GM19035 (cell line): ENCODE measurements around the gene AXIN1.

Experiments
- ATAC-seq: cut with Tn5 transposase; IDR thresholded peaks from one replicate; pipeline ENCODE4 v1.9.1; 2021; ENCODE audit not compliant: unreplicated experiment

AXIN1 gene

DNA sequence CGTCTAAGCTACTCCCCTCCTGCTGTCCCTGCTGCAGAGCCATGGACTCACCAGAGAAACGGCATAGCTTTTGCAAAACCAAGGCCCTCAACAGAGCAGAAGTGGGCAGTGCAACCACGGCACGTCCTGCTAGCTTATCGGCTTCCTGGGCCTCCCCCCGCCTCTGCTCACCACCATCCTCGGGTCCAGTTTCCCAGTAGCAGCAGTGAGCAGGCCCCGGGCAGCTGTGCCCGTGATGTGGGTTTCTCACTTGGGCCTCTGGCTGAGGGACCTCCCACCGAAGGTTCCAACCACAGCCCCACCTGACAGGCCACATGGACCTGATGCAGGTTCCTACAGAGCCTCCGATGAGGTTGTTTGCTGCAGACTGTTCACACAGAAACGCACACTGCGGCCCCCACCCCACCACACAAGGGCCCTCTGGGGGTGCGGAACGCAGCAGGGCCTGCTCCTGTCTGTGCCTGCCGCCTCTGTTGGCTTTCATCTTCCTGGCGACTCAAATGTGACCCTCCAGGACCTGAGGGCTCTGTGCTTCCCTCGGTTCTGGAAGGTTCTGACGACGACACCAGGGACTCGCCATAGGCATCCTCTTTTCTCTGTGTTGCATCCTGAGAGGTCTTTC is 44.7 kb downstream of the AXIN1 start:
- no peak for ATAC-seq

DNA sequence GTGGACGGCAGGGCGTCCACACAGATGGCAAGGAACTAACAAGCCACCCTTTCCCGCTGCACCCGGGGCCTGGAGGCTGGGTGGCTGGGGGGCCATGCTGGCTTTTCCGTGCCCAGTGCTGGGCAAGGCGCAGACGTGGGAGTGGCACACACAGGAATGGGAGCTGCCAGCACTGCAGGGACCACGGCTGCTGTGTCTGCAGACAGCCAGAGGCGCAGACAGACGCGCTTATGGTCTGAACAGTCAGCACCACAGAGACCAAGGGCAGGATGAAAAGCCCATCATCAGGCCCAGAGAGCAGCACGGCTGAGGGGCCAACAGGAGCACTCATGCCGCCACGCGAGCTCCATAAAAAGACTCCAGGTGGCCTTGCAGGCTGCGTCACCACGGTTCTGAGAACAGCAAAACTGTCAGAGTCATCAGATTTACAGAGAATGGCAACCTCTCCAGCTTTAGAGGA is 45.6 kb downstream of the AXIN1 start:
- ATAC-seq: no peak

DNA sequence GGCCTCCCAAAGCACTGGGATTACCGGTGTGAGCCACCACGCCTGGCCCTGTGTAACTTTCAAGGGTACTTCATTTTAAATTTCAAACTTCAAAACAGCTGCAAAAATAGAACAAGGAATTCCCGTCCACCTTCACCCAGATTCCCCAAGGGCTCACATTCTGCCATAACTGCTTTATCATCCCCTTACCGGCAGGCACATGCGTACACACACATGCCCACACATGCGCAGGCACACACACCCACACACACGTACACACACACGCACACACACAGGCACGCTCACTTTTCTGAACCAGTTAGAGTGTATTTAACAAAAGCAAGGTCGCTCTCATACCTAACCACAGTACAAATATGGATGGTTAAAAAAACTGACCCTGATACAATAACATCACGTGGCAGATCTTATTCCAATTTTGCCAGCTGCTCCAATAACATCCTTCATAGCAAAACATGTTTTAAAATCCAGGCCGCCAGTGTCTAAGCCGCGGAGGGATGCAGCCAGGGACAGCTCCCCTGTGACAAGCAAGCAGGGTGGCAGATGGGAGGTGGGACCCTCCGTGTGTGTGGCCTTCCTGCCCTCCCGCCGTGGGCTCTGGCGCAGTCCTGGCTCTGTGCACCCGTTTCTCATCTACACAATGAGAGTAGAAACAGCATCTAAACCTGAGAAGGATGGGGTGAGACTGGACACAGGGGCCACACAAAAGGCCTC is 46.5 kb downstream of the AXIN1 start:
- no peak for ATAC-seq

DNA sequence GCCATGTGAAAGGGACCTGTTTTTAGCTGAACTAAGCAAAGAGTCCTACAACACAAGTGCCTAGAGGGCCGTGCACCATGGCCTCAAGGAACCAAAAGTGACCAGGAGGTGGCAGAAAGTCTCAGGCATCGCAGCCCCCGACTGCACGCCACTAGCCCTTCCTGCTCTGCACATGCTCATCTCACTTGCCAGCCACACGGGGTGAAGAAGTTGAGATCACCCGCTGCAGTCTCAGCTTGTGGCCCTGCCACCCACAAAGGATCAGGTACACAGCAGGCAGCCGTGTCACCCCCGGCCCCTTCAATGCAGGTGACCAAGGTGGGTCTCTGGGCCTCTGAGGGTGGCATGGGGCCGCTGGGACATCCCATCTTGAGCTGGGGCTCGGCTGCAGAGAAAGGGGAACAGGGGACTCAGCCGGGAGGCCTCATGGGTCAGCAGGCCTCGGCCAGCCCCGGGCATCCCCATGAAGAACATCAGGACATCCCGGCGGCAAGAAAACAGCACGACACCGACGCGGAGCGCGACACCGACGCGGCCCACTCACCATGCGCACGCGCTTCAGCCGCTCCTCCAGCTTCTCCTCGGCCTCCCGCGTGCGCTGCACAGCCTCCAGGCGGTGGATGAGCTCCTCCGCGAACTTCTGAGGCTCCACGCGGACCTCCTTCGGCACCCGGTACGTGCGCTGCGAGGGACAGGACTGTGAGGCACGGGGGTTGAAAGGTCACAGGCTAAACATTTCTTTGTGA is 48.6 kb downstream of the AXIN1 start:
- ATAC-seq: no peak

DNA sequence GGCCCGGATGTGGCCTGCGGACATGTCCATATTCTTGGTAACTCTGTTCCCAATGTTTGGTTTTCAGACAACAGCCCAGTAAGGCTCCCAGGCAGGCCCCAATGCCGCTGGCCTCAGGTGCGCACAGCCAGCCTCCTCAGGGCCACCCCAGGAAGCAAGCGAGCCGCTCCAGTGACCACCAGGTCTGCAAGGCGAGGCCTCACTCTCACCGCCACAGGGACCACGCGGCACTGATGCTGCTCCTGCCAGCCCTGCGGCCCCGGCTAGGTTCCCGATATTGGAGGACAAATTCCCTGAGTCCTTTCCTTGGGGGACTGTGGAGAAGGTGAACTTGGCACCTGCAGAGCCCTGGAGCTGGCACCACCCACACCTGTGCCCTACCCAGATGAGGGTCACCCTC is 50.6 kb downstream of the AXIN1 start:
- ATAC-seq: no peak

DNA sequence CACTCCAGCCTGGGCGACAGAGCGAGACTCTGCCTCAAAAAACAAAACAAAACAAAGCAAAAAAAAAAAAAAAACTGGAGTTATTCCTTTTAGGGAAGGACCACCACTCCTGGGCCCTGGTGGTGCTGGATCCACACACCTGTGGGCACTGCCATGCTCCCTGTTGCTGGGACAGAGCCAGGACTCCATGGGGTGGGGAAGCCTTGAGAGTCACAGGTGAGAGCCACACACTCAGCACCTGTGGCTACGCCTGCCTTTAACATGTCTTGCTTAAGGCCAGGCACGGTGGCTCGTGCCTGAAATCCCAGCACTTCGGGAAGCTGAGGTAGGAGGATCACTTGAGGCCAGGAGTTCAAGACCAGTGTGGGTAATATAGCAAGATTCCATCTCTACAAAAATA is 51.3 kb downstream of the AXIN1 start:
- ATAC-seq: no peak

DNA sequence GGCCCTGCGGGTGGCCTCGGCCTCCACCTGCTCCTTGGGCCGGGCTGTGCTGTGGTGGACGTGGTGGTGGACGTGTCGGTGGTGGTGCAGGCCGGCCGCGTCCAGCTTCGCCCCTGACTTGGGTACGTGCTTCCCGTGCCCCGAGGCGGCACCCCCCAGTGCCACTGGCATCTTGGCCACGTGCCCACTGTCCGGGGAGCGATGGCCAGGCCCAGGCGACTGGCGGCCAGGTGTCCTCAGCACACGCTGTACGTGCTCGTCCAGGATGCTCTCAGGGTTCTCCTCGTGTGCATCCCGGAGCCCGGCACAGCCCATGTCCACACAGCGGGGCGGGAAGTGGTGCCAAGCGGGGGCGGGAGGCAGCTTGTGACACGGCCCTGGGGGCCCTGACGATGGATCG is 54.7 kb downstream of the AXIN1 start:
- no peak for ATAC-seq

DNA sequence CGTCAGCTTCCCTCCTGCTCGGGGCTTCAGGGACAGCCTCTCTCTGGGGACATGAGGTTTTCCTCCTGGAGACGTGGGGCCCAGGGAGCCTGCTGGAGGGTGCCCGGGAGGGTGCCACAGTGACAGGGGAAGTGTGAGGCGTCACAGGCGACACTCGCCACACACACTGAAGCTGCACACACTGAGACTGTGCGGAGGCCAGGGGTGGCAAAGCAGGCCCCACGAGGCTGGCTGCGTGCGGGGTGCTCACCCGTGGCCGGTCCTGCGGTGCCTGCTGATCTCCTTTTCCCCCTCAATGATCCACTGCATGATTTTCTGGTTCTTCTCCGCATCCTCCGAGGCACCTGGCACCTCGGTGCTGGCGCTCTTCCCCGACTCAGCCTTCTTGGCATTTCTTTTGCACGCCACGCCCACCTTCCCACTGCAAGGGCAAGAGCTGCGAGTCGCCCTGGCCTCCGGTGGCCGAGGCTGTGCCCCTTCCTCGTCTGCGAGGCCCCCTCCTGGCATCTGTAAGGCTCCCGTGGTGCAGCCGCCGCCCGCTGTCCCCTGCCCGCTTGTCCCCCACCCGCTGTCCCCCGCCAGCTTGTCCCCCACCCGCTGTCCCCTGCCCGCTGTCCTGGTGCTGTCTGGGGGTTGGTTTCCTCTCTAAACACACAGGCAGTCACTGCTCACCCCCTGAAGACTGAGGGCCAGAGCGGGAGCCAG is 55.6 kb downstream of the AXIN1 start:
- ATAC-seq: no peak

DNA sequence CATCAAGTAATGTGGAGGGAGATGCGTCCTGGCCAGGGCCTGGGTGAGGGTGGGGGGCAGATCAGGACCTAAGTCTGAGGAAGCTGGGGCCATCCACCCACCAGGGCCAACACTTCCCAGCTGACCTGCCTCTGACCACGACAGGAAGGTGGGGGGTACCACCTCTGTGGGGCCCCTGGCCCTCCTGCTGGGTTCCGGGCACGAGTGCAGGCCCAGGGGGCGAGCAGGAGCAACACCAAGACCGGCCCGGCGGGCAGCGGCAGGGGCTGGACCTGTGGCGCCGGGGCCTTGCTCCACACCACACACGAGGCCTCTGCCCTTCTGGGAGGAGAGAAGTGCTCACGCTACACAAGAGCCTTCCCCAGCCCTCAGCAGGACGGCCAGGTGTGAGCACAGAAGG is 56.2 kb downstream of the AXIN1 start:
- ATAC-seq: no peak

DNA sequence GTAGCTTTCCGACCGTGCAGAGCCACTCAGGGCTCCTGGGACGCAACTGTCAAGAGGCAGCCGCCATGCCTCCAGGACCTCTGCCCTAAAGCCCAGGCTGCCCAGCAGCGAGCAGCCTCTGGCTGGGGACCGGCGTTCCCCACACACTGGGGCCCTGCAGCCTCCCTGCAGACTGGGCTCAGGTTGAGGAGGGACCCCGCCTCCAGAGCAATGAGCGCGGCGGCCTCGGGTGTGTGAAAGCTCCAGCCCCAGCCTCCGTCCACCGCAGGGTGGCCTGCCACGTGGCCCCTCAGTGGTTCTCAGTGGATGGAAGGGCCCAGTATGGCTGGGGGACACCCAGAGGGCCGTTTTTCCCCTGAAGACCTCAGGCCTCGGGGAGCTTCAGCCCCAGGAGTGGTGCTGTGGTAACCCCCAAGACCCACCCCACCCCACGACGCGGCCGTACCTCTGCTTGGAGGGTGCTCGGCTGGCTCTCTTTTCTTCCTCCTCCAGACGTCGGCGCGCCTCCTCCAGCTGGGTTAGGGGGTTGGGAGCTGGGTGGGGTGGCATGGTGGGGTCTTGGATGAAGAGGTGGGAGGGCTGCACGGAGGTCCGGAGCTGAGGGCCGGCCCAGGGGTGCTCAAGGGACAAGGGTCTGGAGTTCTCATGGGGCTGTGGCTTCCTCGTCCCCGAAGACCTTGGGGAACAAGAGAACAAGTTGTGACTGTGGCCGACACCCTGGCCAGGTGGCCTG is 59.3 kb downstream of the AXIN1 start:
- no peak for ATAC-seq

DNA sequence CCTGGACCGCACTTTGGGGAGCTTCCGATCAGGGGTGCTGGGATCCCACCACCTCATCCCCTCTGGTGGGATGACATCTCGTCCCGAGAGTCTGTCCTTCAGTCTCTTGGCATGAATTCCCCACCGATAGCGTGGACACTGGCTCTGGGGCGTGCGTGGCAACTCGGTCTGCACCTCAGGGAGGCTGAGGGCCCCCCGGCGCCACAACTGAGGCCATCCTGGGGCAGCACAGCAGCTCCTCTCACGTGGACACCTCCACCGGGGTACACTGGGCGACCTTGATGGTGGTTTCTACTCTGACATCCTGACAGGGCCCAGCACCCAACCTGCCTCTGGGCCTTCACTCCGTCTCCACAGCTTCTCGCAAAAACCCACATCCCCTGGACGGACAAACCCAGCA is 61.0 kb downstream of the AXIN1 start:
- no peak for ATAC-seq

DNA sequence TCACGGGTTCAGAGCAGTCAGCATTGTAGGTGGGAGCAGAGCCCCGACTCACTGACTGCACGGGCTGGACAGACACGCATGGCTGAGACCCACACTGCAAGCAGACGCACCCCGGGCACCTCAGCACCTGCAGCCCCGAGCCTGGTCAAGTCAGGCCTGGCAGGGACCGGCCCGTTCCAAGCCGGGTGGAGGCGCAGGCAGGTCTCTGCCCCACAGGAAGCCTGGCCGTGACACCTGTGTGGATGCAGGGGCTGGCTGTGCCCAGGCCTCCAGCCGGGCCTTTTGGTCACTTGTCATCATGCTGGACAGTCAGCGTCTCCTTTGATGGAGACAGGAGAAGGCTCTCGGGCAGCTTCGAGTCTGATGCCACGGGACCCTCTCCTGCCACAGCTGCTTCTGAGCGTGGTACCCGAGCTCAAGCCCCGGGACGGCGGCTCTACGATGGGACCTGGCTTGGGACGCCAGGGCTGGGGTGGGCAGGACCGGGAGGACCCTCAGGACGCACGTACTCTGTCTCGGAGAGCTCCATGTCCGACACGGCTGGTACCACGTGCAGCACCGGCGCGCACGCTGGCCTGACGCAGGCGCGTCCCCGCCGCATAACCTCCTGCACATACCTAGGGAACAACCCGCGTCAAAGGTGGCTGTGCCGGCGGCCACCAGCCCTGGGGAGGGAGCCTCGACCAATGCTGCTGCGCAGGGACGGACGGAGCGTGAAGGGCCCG is 61.7 kb downstream of the AXIN1 start:
- no peak for ATAC-seq

DNA sequence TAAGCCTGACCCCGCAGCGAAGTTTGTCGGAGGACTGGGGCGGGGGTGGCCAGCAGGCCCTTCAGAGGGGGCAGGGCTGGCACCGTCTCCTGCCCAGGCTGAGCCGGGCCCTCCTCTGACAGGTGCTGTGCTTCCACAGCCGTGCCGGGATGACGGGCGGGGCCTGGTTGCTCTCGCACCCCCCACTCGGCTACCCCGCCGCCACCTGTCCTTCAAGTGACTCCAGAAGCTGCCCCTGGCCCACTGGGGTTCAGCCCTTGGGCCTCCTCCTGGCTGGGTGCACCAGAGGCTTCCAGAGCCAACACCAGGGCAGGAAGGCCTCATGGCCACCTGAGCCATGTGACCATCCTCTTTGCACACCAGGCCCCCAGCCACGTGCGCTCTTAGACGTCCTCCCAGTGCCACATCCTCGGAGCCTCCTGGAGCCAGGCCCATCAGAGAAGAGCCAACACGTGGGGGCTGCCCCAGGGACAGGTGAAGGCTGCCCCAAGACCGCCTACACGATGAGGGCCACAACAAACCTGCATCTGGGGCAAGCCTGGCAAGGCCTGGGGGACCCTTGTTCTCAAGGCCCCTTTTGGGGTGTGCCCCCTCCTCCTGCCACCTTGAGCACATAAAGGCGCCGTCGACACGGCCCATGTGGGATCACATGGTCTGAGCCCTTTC is 62.4 kb downstream of the AXIN1 start:
- ATAC-seq: no peak

DNA sequence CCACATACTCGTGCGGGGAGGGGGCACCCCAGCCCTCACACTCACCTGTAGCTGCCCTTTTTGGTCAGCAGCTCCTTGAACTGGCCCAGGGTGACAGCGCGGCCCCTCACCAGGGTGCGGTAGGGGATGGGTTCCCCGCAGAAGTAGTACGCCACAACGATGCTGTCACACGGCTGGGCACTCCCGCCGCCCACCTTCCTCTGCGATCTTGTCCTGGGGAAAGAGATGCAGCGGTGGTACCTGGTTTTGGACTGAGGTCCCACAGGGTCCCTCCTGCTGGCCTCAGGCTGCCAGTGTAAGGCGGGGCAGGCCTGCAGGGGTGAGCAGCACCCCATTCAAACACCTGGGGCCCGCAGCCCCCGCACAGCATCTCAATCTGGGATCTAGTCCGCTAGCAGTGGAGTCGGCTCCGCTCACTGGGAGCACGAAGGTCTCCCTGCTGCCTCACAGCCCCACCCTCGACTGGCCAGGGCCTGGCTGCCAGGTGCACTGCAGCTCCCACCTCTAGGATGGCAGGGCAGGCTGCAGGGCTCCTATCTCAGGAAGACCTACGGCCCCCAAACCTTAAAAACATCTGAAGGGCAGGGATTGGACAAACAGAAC is 63.0 kb downstream of the AXIN1 start:
- ATAC-seq: no peak

DNA sequence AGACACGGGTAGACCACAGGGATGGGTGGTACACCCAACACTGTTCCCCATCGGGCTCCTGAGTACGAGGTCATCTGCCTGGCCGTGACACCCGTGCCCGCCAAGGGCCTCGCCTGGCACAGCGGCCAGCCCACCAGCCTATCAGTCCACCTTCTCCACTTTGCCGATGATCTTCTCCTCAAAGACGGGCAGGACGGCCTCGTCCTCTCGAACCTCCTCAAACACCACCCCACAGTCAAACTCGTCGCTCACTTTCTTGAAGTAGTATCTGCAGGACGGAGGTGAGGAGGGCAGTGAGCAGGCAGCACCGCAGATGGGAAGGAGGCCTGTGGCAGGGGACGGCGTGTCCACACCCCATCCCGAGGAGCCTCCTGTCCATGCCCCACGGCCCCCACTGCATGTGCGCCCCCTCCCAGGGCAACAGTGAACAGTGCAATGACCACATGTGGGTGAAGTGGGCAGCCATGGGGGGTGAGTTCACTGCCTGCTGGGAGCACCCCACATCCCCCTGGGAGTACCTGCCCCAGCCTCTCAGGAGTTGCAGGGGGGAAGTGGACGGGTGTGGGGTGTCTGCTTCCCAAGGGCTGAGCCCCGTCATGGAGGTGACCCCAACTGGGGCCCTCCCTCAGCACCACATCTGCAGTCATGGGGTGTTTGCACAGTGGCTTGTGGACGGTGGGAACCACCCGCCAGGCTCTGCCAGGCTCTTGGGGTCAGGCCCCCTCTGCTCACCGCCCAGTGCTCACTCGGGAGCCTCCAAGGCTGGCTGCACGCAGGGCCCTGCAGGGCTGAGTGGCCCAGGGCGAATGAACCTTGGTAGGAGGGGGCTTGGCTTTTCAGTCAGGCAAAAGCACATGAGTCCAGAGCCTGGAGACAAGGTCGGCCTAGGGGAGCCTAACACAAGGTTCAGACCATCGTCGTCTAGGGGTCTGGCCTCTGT is 64.3 kb downstream of the AXIN1 start:
- ATAC-seq: no peak

DNA sequence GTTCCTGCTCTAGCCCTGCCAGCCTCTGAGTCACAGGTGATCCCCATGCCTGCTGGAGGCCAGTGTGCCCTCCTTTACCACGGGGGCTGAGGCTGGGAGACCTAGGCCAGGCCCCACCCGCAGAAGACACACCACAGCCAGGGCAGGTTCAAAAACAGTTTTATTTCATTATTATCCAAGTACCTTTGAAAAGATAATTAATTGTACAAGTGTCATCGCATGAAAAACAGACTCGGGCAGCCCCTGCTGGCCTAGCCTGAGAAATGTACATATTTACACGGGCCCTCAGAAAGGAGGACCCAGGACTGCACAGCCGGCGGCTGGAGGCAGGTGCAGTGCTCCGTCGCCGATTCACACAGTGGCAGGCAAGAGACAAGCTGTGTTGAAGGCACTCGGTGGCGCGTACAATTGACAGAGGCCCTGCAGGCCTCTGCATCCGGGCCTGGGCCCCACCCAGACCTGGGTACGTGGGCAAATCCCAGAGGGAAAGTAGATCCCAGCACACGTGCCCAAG is 65.2 kb downstream of the AXIN1 start:
- ATAC-seq: no peak

DNA sequence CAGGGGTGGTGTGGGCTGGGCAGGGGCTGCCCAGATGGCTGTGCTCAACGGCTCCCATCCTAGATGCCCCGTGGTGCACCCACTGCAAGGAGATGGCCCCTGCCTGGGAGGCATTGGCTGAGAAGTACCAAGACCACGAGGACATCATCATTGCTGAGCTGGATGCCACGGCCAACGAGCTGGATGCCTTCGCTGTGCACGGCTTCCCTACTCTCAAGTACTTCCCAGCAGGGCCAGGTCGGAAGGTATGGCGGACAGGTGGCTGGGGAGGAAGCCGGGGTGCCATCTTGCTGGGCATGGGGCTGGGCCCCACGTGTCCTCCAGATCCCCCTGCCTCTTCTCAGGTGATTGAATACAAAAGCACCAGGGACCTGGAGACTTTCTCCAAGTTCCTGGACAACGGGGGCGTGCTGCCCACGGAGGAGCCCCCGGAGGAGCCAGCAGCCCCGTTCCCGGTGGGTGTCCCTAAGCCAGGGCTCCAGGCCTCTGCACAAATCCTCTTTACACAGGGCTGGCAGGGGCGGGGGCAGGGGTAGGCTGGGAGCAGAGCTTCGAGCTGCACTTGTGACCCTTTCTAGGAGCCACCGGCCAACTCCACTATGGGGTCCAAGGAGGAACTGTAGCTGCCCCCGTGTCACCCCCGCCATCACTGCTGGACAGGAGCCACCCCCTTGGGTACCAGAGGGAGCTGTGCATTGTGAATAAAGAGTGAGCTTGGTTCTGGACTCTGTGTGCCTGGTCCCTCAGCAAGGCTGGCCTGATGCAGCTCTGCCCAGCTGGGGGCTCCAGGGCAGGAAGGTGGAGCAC is 65.8 kb downstream of the AXIN1 start:
- ATAC-seq: no peak
